IPS-20b (cell line): ENCODE data around the gene TCF12.
"Not testable (repeated sequence)": the region's sequence is repeated elsewhere in the genome, so short reads cannot be mapped to it uniquely, and the experiment has no call there.

Experiments
- H3K27ac ChIP-seq: one replicate; pipeline ENCODE4 v1.5.1; 2013; ENCODE audit warnings: low read length
- H3K27me3 ChIP-seq: 2 replicates; pipeline ENCODE4 v1.6.1; 2013; ENCODE audit warnings: mild to moderate bottlenecking, low read length, inconsistent platforms; ENCODE audit not compliant: insufficient read depth
- H3K36me3 ChIP-seq: 2 replicates; pipeline ENCODE4 v1.6.1; 2013; ENCODE audit warnings: low read depth, mild to moderate bottlenecking, inconsistent platforms, low read length, moderate library complexity; ENCODE audit not compliant: insufficient read depth
- H3K4me1 ChIP-seq: 2 replicates; pipeline ENCODE4 v1.6.1; 2013; ENCODE audit warnings: mild to moderate bottlenecking, control low read depth, inconsistent platforms, low read length, moderate library complexity; ENCODE audit not compliant: insufficient read depth
- H3K4me3 ChIP-seq: 2 replicates; pipeline ENCODE4 v1.5.1; 2013; ENCODE audit warnings: mild to moderate bottlenecking, low read length, inconsistent platforms
- H3K9ac ChIP-seq: 2 replicates; pipeline ENCODE4 v1.6.1; 2013; ENCODE audit warnings: low read depth, mild to moderate bottlenecking, inconsistent platforms, low read length, moderate library complexity
- H3K9me3 ChIP-seq: 2 replicates; pipeline ENCODE4 v1.6.1; 2013; ENCODE audit warnings: mild to moderate bottlenecking, low read depth, low read length, inconsistent platforms; ENCODE audit not compliant: insufficient read depth

The TCF12 gene

GRCh38 chr15:57007797-57008196 is 89.4 kb downstream of the TCF12 start:
- H3K9ac ChIP-seq, H3K27ac ChIP-seq, H3K4me1 ChIP-seq, H3K27me3 ChIP-seq, H3K9me3 ChIP-seq, H3K4me3 ChIP-seq, H3K36me3 ChIP-seq: not testable (repeated sequence)

- no peak overlapping the region for H3K27ac ChIP-seq
- H3K4me3 ChIP-seq, result no peak overlapping the region
- no peak overlapping the region for H3K9ac ChIP-seq
- H3K4me1 ChIP-seq, result no peaks in the 10 kb centered on the region
- no peaks in the 10 kb centered on the region for H3K9me3 ChIP-seq
- no peaks in the 10 kb centered on the region for H3K36me3 ChIP-seq
- H3K27me3 ChIP-seq, result no peaks in the 10 kb centered on the region
Measured at GRCh38 chr15:57010724-57011123, 92.3 kb downstream of the TCF12 start.

GRCh38 chr15:57012556-57012955 is 94.1 kb downstream of the TCF12 start:
- peaks cover 15% of the 10 kb centered on the region for H3K4me1 ChIP-seq
- H3K27ac ChIP-seq, result no peak overlapping the region
- no peaks in the 10 kb centered on the region for H3K36me3 ChIP-seq
- no peak overlapping the region for H3K9ac ChIP-seq
- H3K9me3 ChIP-seq, result no peaks in the 10 kb centered on the region
- no peak overlapping the region for H3K4me3 ChIP-seq
- no peaks in the 10 kb centered on the region for H3K27me3 ChIP-seq

- peaks cover 21% of the 10 kb centered on the region for H3K4me1 ChIP-seq
- not testable (repeated sequence) for H3K9me3 ChIP-seq, H3K36me3 ChIP-seq, H3K9ac ChIP-seq, H3K27me3 ChIP-seq, H3K27ac ChIP-seq, H3K4me3 ChIP-seq
Measured at GRCh38 chr15:57014896-57015295, 96.5 kb downstream of the TCF12 start.

GRCh38 chr15:57015360-57015759 is 96.9 kb downstream of the TCF12 start:
- Histone ChIP-seq H3K27ac (no peak overlapping the region), H3K27me3 (no peaks in the 10 kb centered on the region), H3K9ac (no peak overlapping the region; the same call in 1 of the 2 replicates), H3K4me3 (no peak overlapping the region), H3K4me1 (peaks cover 21% of the 10 kb centered on the region), H3K9me3 (no peaks in the 10 kb centered on the region), H3K36me3 (no peaks in the 10 kb centered on the region)

GRCh38 chr15:57015897-57016296 is 97.5 kb downstream of the TCF12 start:
- peaks cover 21% of the 10 kb centered on the region for H3K4me1 ChIP-seq
- H3K27ac ChIP-seq, result no peak overlapping the region

GRCh38 chr15:57017024-57017423 is 98.6 kb downstream of the TCF12 start:
- Histone ChIP-seq H3K9me3 (no peaks in the 10 kb centered on the region), H3K27ac (no peak overlapping the region), H3K4me3 (no peak overlapping the region), H3K9ac (no peak overlapping the region), H3K4me1 (peaks cover 21% of the 10 kb centered on the region), H3K27me3 (no peaks in the 10 kb centered on the region), H3K36me3 (no peaks in the 10 kb centered on the region)

More at GRCh38 chr15:57015897-57016296, 97.5 kb downstream of the TCF12 start:
- Histone ChIP-seq H3K9ac (no peak overlapping the region; the same call in 1 of the 2 replicates), H3K27me3 (no peaks in the 10 kb centered on the region), H3K4me3 (no peak overlapping the region), H3K36me3 (no peaks in the 10 kb centered on the region), H3K9me3 (no peaks in the 10 kb centered on the region)

GRCh38 chr15:57018151-57018550 is 99.7 kb downstream of the TCF12 start:
- peaks cover 21% of the 10 kb centered on the region for H3K4me1 ChIP-seq
- H3K9me3 ChIP-seq, result peaks cover 4% of the 10 kb centered on the region; the same call in 1 of the 2 replicates
- H3K27me3 ChIP-seq, result no peaks in the 10 kb centered on the region
- H3K27ac ChIP-seq, result no peak overlapping the region
- no peak overlapping the region for H3K4me3 ChIP-seq
- H3K36me3 ChIP-seq, result no peaks in the 10 kb centered on the region
- no peak overlapping the region for H3K9ac ChIP-seq

GRCh38 chr15:57019496-57020160 is 101.2 kb downstream of the TCF12 start:
- H3K36me3 ChIP-seq, result no peaks in the 10 kb centered on the region
- no peaks in the 10 kb centered on the region for H3K27me3 ChIP-seq
- no peak overlapping the region for H3K27ac ChIP-seq
- no peak overlapping the region for H3K9ac ChIP-seq
- H3K9me3 ChIP-seq, result peaks cover 12% of the 10 kb centered on the region
- H3K4me1 ChIP-seq, result peaks cover 21% of the 10 kb centered on the region
- no peak overlapping the region for H3K4me3 ChIP-seq

GRCh38 chr15:57025264-57025926 is 107.0 kb downstream of the TCF12 start:
- no peaks in the 10 kb centered on the region for H3K36me3 ChIP-seq
- H3K27ac ChIP-seq, result no peak overlapping the region
- H3K9me3 ChIP-seq, result peaks cover 12% of the 10 kb centered on the region
- no peaks in the 10 kb centered on the region for H3K27me3 ChIP-seq
- peaks cover 2% of the 10 kb centered on the region for H3K4me1 ChIP-seq
- H3K9ac ChIP-seq, result no peak overlapping the region
- H3K4me3 ChIP-seq, result no peak overlapping the region

- H3K27ac ChIP-seq, result no peak overlapping the region
Measured at GRCh38 chr15:57026016-57026592, 107.7 kb downstream of the TCF12 start.

GRCh38 chr15:57027596-57027995 is 109.2 kb downstream of the TCF12 start:
- H3K4me1 ChIP-seq, result peaks cover 16% of the 10 kb centered on the region
- H3K9me3 ChIP-seq, result peaks cover 12% of the 10 kb centered on the region
- no peaks in the 10 kb centered on the region for H3K36me3 ChIP-seq
- no peak overlapping the region for H3K27ac ChIP-seq
- H3K4me3 ChIP-seq, result no peak overlapping the region
- H3K9ac ChIP-seq, result no peak overlapping the region
- no peaks in the 10 kb centered on the region for H3K27me3 ChIP-seq

More at GRCh38 chr15:57026016-57026592, 107.7 kb downstream of the TCF12 start:
- H3K27me3 ChIP-seq, result no peaks in the 10 kb centered on the region
- H3K9ac ChIP-seq, result no peak overlapping the region
- H3K4me1 ChIP-seq, result peaks cover 8% of the 10 kb centered on the region
- H3K4me3 ChIP-seq, result no peak overlapping the region
- H3K9me3 ChIP-seq, result peaks cover 12% of the 10 kb centered on the region
- H3K36me3 ChIP-seq, result no peaks in the 10 kb centered on the region
